ENCODE measurements around the gene CFAP90.

The CFAP90 gene

GRCh38 chr5:7850395-7851239, at the start of gene CFAP90:
Gene CFAP90 (minus strand): TSS chr5:7851133. CDS start chr5:7851021, 112 bp downstream.
- no peak for DNase-seq

GRCh38 chr5:7897014-7897600, 46.2 kb upstream of the CFAP90 start:
- DNase-seq, result no peak

GRCh38 chr5:7894860-7895259, 43.9 kb upstream of the CFAP90 start:
- no peak for DNase-seq

- DNase-seq, result no peak
Observed at GRCh38 chr5:7894439-7894838, 43.5 kb upstream of the CFAP90 start.

GRCh38 chr5:7888901-7889300, 38.0 kb upstream of the CFAP90 start:
- DNase-seq, result no peak

GRCh38 chr5:7886849-7887475, 36.0 kb upstream of the CFAP90 start:
- DNase-seq, result no peak

- DNase-seq, result no peak
Observed at GRCh38 chr5:7884491-7885267, 33.7 kb upstream of the CFAP90 start.

- DNase-seq, result no peak
Observed at GRCh38 chr5:7882926-7883325, 32.0 kb upstream of the CFAP90 start.

- DNase-seq, result no peak
Observed at GRCh38 chr5:7881816-7882215, 30.9 kb upstream of the CFAP90 start.

- DNase-seq, result no peak
Observed at GRCh38 chr5:7881091-7881490, 30.2 kb upstream of the CFAP90 start.

- no peak for DNase-seq
Observed at GRCh38 chr5:7878381-7878873, 27.5 kb upstream of the CFAP90 start.

GRCh38 chr5:7877851-7878250, 26.9 kb upstream of the CFAP90 start:
- no peak for DNase-seq

- DNase-seq, result no peak
Observed at GRCh38 chr5:7876867-7877266, 25.9 kb upstream of the CFAP90 start.

- no peak for DNase-seq
Observed at GRCh38 chr5:7875151-7875550, 24.2 kb upstream of the CFAP90 start.

GRCh38 chr5:7874639-7875038, 23.7 kb upstream of the CFAP90 start:
- DNase-seq, result no peak

GRCh38 chr5:7873216-7873615, 22.3 kb upstream of the CFAP90 start:
- no peak for DNase-seq

GRCh38 chr5:7872517-7873130, 21.7 kb upstream of the CFAP90 start:
- no peak for DNase-seq

- DNase-seq, result no peak
Observed at GRCh38 chr5:7871653-7872052, 20.7 kb upstream of the CFAP90 start.

GRCh38 chr5:7869474-7870136, 18.7 kb upstream of the CFAP90 start:
- no peak for DNase-seq

- peak; percentile 87 for DNase-seq
Observed at GRCh38 chr5:7868773-7869473, 18.0 kb upstream of the CFAP90 start, which contains the start of the genes FASTKD3 and MTRR. Gene FASTKD3 (minus strand): TSS chr5:7869031. CDS start chr5:7868083, 948 bp downstream. Gene MTRR (plus strand): TSS chr5:7869148. CDS start chr5:7870795, 1,647 bp downstream.

- DNase-seq, result peak; percentile 40
Observed at GRCh38 chr5:7868427-7868772, 17.5 kb upstream of the CFAP90 start.

Measured in KG1 (cell line).